ENCODE data around the gene MUC7. TPM values are rescaled to one million over a fixed set of nuclear protein-coding genes. Genes with fewer than 3 reads are reported as not detected.

The MUC7 gene
- polyA plus RNA-seq, 1 donor from 2014 or later: not detected

DNA sequence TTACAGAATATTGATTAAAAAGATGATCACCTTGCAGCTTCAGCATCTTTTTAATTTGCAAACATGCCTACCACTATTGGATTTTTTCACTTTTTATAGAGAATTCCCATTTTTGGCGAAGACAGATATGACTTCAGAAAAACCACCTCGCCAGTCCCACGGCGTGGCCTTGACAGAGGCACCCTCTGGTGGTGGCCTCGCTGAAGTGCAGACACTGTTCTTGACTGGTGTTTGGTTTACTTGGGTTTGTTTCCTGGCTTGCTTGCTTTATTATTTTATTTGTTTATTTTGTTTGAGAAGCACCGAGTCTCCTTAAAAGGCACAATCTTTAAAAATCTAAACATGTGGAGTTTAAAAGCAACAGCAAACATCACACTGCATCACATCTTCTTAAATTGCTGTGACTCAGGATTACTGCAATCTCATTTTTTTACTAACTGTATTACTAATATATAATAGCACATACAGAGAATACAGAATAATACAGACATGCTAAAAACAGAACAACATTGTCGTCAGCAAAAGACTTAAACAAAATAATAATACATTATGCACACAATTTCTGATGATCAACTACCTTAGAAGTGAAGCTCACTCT lies 33.3 kb downstream of the MUC7 start:
- Histone ChIP-seq H3K4me2 (ENCODE audit: low read length) (no peak overlapping the region), H3K36me3 (ENCODE audit: insufficient read depth, low read length) (no peaks in the 10 kb centered on the region), H3K9me2 (ENCODE audit: insufficient read depth, low read length) (no peaks in the 10 kb centered on the region), H3K27me3 (ENCODE audit: insufficient read depth, low read depth, low read length) (no peaks in the 10 kb centered on the region), H3K9me3 (ENCODE audit: low read length) (no peaks in the 10 kb centered on the region), H3K27ac (ENCODE audit: low read length) (no peak overlapping the region), H3K4me3 (ENCODE audit: low read length) (no peak overlapping the region), H3F3A (ENCODE audit: insufficient read depth, low read length, poor library complexity, severe bottlenecking) (no peaks in the 10 kb centered on the region), H3K79me2 (replicated peaks; ENCODE audit: insufficient read depth, low read length) (no peaks in the 10 kb centered on the region), H2AFZ (ENCODE audit: low read depth, low read length) (no peak overlapping the region), H4K20me1 (ENCODE audit: insufficient read depth) (no peaks in the 10 kb centered on the region), H3K9ac (ENCODE audit: low read length) (no peak overlapping the region)
- peak; percentile 93 for TF ChIP-seq SMC3 (conservative IDR thresholded peaks at IDR 0.05; ENCODE audit: poor library complexity)
- TF ChIP-seq, protein P1, sequence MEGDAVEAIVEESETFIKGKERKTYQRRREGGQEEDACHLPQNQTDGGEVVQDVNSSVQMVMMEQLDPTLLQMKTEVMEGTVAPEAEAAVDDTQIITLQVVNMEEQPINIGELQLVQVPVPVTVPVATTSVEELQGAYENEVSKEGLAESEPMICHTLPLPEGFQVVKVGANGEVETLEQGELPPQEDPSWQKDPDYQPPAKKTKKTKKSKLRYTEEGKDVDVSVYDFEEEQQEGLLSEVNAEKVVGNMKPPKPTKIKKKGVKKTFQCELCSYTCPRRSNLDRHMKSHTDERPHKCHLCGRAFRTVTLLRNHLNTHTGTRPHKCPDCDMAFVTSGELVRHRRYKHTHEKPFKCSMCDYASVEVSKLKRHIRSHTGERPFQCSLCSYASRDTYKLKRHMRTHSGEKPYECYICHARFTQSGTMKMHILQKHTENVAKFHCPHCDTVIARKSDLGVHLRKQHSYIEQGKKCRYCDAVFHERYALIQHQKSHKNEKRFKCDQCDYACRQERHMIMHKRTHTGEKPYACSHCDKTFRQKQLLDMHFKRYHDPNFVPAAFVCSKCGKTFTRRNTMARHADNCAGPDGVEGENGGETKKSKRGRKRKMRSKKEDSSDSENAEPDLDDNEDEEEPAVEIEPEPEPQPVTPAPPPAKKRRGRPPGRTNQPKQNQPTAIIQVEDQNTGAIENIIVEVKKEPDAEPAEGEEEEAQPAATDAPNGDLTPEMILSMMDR (IDR thresholded peaks at IDR 0.05; ENCODE audit: poor library complexity, severe bottlenecking): peak; percentile 83
- TF ChIP-seq, protein P2, sequence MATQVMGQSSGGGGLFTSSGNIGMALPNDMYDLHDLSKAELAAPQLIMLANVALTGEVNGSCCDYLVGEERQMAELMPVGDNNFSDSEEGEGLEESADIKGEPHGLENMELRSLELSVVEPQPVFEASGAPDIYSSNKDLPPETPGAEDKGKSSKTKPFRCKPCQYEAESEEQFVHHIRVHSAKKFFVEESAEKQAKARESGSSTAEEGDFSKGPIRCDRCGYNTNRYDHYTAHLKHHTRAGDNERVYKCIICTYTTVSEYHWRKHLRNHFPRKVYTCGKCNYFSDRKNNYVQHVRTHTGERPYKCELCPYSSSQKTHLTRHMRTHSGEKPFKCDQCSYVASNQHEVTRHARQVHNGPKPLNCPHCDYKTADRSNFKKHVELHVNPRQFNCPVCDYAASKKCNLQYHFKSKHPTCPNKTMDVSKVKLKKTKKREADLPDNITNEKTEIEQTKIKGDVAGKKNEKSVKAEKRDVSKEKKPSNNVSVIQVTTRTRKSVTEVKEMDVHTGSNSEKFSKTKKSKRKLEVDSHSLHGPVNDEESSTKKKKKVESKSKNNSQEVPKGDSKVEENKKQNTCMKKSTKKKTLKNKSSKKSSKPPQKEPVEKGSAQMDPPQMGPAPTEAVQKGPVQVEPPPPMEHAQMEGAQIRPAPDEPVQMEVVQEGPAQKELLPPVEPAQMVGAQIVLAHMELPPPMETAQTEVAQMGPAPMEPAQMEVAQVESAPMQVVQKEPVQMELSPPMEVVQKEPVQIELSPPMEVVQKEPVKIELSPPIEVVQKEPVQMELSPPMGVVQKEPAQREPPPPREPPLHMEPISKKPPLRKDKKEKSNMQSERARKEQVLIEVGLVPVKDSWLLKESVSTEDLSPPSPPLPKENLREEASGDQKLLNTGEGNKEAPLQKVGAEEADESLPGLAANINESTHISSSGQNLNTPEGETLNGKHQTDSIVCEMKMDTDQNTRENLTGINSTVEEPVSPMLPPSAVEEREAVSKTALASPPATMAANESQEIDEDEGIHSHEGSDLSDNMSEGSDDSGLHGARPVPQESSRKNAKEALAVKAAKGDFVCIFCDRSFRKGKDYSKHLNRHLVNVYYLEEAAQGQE (IDR thresholded peaks at IDR 0.05; ENCODE audit: borderline replicate concordance): no peak
- peak; percentile 88 for TF ChIP-seq RAD21 (conservative IDR thresholded peaks at IDR 0.05)

DNA sequence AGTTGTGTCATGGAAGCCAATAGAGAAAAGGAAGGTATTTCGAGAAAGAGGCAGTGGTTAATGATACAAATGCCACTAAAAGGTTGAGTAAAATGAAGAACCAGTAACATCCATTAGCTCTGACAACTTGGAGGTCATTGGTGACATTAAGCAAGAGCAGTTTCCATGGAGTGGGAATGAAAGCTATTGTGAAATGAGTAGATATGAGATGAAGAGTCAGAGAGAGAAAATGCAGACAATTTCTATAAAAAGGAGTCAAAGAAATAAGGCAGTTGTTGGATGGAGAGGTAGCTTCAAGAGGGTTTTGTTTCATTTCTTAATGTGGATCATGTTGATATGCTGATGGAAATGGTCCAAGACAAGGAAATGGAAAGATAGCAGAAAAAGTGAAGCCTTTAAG lies 36.8 kb downstream of the MUC7 start:
- no peak overlapping the region for H3K9ac ChIP-seq (ENCODE audit: low read length)
- H2AFZ ChIP-seq (ENCODE audit: low read depth, low read length): no peak overlapping the region
- no peaks in the 10 kb centered on the region for H3K9me2 ChIP-seq (ENCODE audit: insufficient read depth, low read length)

DNA sequence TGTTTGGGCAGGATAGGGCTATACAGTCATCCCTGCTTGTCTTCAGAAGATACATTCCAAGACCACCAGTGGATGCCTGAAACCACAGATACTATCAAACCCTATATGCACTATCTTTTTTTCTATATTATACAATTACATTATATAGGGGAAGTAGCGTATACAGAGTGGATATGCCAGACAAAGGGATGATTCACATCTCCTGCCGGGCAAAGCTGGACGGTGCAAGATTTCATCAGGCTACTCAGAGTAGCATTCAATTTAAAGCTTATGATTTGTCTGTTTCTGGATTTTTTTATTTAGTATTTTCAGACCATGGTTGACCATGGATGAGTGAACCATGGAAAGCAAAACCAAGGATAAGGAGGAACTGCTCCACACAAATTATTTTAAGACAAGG lies 39.4 kb downstream of the MUC7 start:
- Histone ChIP-seq H3K27ac (ENCODE audit: low read length) (no peak overlapping the region), H3K4me2 (ENCODE audit: low read length) (no peak overlapping the region), H3K36me3 (ENCODE audit: insufficient read depth, low read length) (no peaks in the 10 kb centered on the region), H3K9me2 (ENCODE audit: insufficient read depth, low read length) (no peaks in the 10 kb centered on the region), H4K20me1 (ENCODE audit: insufficient read depth) (no peaks in the 10 kb centered on the region), H2AFZ (ENCODE audit: low read depth, low read length) (no peak overlapping the region), H3K4me3 (ENCODE audit: low read length) (no peak overlapping the region), H3K9ac (ENCODE audit: low read length) (no peak overlapping the region), H3K27me3 (ENCODE audit: insufficient read depth, low read depth, low read length) (no peaks in the 10 kb centered on the region), H3K79me2 (replicated peaks; ENCODE audit: insufficient read depth, low read length) (no peaks in the 10 kb centered on the region), H3K9me3 (ENCODE audit: low read length) (no peaks in the 10 kb centered on the region), H3F3A (ENCODE audit: insufficient read depth, low read length, poor library complexity, severe bottlenecking) (no peaks in the 10 kb centered on the region)
- TF ChIP-seq EP300 (conservative IDR thresholded peaks at IDR 0.05; ENCODE audit: poor library complexity, severe bottlenecking): no peak
- TF ChIP-seq, protein P2 (IDR thresholded peaks at IDR 0.05; ENCODE audit: borderline replicate concordance): no peak
- TF ChIP-seq EZH2 (IDR thresholded peaks at IDR 0.05; ENCODE audit: borderline replicate concordance, insufficient read depth, low read length, poor library complexity, severe bottlenecking): no peak
- TF ChIP-seq SMC3 (conservative IDR thresholded peaks at IDR 0.05; ENCODE audit: poor library complexity): no peak
- TF ChIP-seq, protein P1 (IDR thresholded peaks at IDR 0.05; ENCODE audit: poor library complexity, severe bottlenecking): no peak
- TF ChIP-seq TAF1 (IDR thresholded peaks at IDR 0.05; ENCODE audit: low read depth): no peak
- TF ChIP-seq MXI1 (conservative IDR thresholded peaks at IDR 0.05; ENCODE audit: poor library complexity, severe bottlenecking): no peak
- no peak for TF ChIP-seq POLR2AphosphoS5 (IDR thresholded peaks at IDR 0.05)
- no peak for TF ChIP-seq RAD21 (conservative IDR thresholded peaks at IDR 0.05)

More for the DNA sequence above, 36.8 kb downstream of the MUC7 start:
- Histone ChIP-seq H3K36me3 (ENCODE audit: insufficient read depth, low read length) (no peaks in the 10 kb centered on the region), H3K27me3 (ENCODE audit: insufficient read depth, low read depth, low read length) (no peaks in the 10 kb centered on the region), H3K27ac (ENCODE audit: low read length) (no peak overlapping the region), H3F3A (ENCODE audit: insufficient read depth, low read length, poor library complexity, severe bottlenecking) (no peaks in the 10 kb centered on the region), H3K79me2 (replicated peaks; ENCODE audit: insufficient read depth, low read length) (no peaks in the 10 kb centered on the region), H4K20me1 (ENCODE audit: insufficient read depth) (no peaks in the 10 kb centered on the region), H3K4me2 (ENCODE audit: low read length) (no peak overlapping the region), H3K9me3 (ENCODE audit: low read length) (no peaks in the 10 kb centered on the region), H3K4me3 (ENCODE audit: low read length) (no peak overlapping the region)
- TF ChIP-seq EP300 (conservative IDR thresholded peaks at IDR 0.05; ENCODE audit: poor library complexity, severe bottlenecking) (no peak), POLR2AphosphoS5 (IDR thresholded peaks at IDR 0.05) (no peak), EZH2 (IDR thresholded peaks at IDR 0.05; ENCODE audit: borderline replicate concordance, insufficient read depth, low read length, poor library complexity, severe bottlenecking) (no peak), MXI1 (conservative IDR thresholded peaks at IDR 0.05; ENCODE audit: poor library complexity, severe bottlenecking) (no peak)
